ENCODE results near the gene MAPK12. TPM values are rescaled to one million over a fixed set of nuclear protein-coding genes. Genes with fewer than 3 reads are reported as not detected.

Gene MAPK12
- total RNA-seq, 4 donors from 2014 or later: 1.2 to 37.1 (median 5.4) TPM

GRCh38 chr22:50286275-50286674, 24.8 kb upstream of the MAPK12 start:
- Histone ChIP-seq H3K27me3 (no peaks in the 10 kb centered on the region), H3K27ac (no peak overlapping the region), H3K4me3 (no peak overlapping the region), H3K36me3 (peaks cover 0 to 94% (median 0%) of the 10 kb centered on the region in 3 donors), H3K9me3 (no peaks in the 10 kb centered on the region), H3K4me1 (peaks cover 0 to 8% (median under 1%) of the 10 kb centered on the region in 4 donors)
- DNase-seq: no peak
- TF ChIP-seq POLR2A (IDR thresholded peaks at IDR 0.05): no peak
- TF ChIP-seq, protein P1, sequence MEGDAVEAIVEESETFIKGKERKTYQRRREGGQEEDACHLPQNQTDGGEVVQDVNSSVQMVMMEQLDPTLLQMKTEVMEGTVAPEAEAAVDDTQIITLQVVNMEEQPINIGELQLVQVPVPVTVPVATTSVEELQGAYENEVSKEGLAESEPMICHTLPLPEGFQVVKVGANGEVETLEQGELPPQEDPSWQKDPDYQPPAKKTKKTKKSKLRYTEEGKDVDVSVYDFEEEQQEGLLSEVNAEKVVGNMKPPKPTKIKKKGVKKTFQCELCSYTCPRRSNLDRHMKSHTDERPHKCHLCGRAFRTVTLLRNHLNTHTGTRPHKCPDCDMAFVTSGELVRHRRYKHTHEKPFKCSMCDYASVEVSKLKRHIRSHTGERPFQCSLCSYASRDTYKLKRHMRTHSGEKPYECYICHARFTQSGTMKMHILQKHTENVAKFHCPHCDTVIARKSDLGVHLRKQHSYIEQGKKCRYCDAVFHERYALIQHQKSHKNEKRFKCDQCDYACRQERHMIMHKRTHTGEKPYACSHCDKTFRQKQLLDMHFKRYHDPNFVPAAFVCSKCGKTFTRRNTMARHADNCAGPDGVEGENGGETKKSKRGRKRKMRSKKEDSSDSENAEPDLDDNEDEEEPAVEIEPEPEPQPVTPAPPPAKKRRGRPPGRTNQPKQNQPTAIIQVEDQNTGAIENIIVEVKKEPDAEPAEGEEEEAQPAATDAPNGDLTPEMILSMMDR (IDR thresholded peaks at IDR 0.05): no peak

DNA sequence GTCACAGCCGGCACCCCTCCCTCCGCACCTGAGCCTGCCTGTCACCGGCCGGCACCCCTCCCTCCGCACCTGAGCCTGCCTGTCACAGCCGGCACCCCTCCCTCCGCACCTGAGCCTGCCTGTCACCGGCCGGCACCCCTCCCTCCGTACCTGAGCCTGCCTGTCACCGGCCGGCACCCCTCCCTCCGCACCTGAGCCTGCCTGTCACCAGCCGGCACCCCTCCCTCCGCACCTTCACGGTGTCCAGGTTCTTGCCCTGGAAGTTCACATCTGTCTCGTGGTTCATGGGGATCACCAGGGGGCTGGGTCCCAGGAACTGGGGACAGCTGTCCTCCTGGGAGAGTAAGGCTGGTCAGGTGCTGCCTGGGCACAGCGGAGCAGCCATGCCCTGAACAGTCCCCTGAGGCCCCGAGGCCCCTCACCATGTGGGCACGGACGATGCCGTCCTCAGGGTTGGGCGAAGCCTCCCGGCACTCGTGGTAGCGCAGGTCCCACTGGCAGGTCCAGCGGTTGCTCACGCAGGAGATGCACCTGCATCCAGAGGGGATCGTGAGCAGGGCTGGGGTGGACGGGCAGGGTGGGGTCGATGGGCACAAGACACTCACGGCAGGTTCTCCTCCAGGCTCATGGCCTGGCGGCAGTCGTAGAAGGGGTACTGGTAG, 24.2 kb upstream of the MAPK12 start:
- Histone ChIP-seq H3K27ac (no peak overlapping the region), H3K4me3 (no peak overlapping the region), H3K4me1 (peaks cover 0 to 8% (median 0%) of the 10 kb centered on the region in 4 donors), H3K27me3 (no peaks in the 10 kb centered on the region), H3K9me3 (no peaks in the 10 kb centered on the region), H3K36me3 (peaks cover 0 to 94% (median 0%) of the 10 kb centered on the region in 3 donors)
- no peak for DNase-seq
- TF ChIP-seq, protein P1 (IDR thresholded peaks at IDR 0.05): no peak
- no peak for TF ChIP-seq POLR2A (IDR thresholded peaks at IDR 0.05)

GRCh38 chr22:50284479-50284878, 23.0 kb upstream of the MAPK12 start:
- H3K27me3 ChIP-seq: no peaks in the 10 kb centered on the region
- peaks cover 0 to 8% (median 0%) of the 10 kb centered on the region in 4 donors for H3K4me1 ChIP-seq
- no peak overlapping the region for H3K4me3 ChIP-seq
- TF ChIP-seq, protein P1 (IDR thresholded peaks at IDR 0.05): no peak
- no peak for TF ChIP-seq POLR2A (IDR thresholded peaks at IDR 0.05)
- DNase-seq: no peak
- peaks cover 0 to 94% (median 0%) of the 10 kb centered on the region in 3 donors for H3K36me3 ChIP-seq
- no peaks in the 10 kb centered on the region for H3K9me3 ChIP-seq
- H3K27ac ChIP-seq: no peak overlapping the region

DNA sequence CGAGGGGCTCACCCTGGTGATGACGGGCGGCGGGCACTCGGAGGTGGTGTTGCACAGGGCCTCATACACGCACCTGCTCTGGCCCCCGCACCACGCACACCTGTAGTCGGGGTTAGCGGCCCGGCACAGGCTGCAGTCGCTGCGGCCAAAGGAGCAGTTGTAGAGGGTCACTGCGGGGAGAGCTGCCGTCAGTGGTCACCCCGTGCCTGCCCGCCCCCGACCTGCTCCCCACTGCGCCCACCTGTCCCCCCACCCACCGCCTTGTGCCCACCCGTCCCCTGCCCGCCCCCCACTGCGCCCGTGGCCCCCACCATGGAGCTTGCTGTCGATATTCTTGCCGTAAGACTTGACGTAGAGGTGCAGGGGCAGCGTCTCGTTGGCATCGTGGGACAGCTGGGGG, 22.3 kb upstream of the MAPK12 start:
- Histone ChIP-seq H3K9me3 (no peaks in the 10 kb centered on the region), H3K36me3 (peaks cover 0 to 94% (median 0%) of the 10 kb centered on the region in 3 donors), H3K27ac (no peak overlapping the region), H3K27me3 (no peaks in the 10 kb centered on the region), H3K4me3 (no peak overlapping the region), H3K4me1 (peaks cover 0 to 8% (median 0%) of the 10 kb centered on the region in 4 donors)
- DNase-seq: no peak
- no peak for TF ChIP-seq POLR2A (IDR thresholded peaks at IDR 0.05)
- TF ChIP-seq, protein P1 (IDR thresholded peaks at IDR 0.05): no peak

DNA sequence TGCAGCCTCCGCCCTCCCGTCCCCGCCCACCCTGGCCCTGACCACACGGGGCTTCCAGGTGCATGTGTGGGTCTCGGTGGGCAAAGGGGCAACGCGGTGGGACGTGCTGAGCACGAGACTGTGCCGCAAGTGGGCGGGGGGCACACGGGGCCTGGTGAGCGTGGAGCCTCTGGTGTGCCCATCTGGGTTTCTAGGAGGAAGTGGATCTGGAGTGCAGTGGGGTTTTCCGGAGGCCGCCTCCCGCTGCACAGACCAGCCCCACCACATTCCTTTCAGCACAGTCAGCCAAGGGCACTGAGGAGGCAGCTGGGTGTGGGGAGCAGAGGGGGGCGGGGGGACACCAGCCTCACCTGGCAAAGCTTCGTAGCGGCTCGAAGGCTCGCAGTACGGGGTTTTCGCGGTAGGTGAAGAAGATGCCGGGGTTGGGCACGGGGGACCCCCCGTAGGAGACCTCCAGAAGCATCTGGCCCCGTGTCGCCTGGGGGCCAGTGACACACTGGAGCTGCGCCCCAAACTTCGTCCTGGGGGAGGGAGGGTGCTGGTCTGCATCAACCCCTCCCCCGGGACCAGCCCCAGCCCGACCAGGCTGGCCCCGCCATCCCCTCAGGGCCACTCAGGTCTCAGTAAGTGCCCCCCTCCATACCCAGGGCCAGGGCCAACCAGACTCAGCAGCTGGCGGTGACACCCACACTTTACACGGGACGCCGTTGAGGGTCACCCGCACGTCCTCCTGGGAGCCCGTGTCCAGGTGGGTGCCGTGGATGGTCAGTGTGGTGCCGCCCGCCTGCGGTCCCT, 21.1 kb upstream of the MAPK12 start:
- no peaks in the 10 kb centered on the region for H3K9me3 ChIP-seq
- peaks cover 0 to 94% (median 0%) of the 10 kb centered on the region in 3 donors for H3K36me3 ChIP-seq
- H3K4me3 ChIP-seq: no peak overlapping the region
- H3K27ac ChIP-seq: peak overlapping the region in 3 of 4 donors; percentile 19 to 62 (median 32)
- H3K27me3 ChIP-seq: no peaks in the 10 kb centered on the region
- peaks cover 0 to 8% (median 0%) of the 10 kb centered on the region in 4 donors for H3K4me1 ChIP-seq
- peak in 2 of 3 donors; percentile 76 for DNase-seq
- TF ChIP-seq POLR2A (IDR thresholded peaks at IDR 0.05): no peak
- TF ChIP-seq, protein P1 (IDR thresholded peaks at IDR 0.05): no peak

All from Peyer's patch (tissue), 4 donors.